Stimulated activated CD4-positive, alpha-beta T cell treated with anti-CD3 and anti-CD28 coated beads, Interleukin-2, amount 100 ng/mL, for 48 hours (primary cell): ENCODE measurements around the gene MICAL2.

Experiments used
- DNase-seq, 2 donors: peaks; one replicate each; pipeline ENCODE4 v3.0.0-alpha.2; 2020

Gene MICAL2

DNA sequence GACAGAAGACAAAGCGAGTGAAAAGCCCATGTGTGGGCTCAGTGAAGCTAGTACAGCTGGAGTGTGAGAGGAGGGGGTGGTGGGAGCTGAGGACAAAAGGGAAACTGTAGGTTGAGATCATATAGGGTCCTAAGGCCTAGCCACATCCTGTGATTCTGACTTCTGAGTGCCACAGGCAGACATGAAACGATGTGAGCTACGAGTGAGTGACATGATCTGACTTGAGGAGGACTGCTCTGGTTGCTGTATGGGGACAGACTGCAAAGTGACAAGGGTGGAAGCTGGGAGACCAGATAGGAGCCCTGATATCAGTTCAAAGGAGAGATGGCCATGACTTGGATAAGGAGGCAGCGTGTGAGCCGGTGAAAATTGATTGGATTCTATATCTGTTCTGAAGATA, 85.4 kb downstream of the MICAL2 start:
- DNase-seq = peak in 1 of 2 donors; percentile 32

DNA sequence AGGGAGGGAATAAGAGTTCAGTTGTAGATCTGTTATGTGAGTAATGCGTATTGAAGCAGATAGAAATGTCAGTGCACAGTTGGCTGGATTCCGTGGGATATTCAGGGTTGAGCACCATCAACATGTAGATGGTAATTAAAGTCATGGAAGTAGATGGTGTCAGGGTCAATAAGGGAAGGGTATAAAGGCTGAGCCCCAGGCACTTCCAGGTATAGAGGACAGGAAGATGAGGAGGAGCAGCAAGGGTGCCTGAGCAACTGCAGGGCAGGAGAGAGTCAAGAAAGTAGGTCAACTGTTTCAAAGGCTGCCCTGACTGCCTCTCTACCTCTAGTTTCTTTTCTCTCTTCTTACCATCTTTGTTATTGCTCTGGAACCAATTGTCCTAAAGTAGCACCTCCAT, 85.9 kb downstream of the MICAL2 start:
- DNase-seq = no peak

DNA sequence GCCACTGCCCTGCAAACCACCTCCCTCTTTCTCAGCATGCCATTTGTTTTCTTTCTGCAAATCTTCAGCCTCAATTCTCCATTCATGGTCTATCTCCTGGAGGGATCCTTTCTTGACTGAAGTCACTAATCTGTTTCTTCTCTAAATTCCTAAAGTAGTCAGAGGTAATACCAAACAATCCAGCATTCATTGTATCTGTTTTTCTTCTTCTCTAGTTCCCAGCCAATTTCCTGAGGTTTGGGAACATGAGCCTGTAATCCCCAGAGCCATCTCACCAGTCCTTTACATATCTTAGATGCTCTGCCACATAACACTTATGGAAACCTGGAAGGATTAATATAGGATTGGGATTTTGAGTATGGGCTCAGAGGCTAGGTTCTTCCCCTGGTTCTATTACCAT, 86.5 kb downstream of the MICAL2 start:
- DNase-seq = no peak

DNA sequence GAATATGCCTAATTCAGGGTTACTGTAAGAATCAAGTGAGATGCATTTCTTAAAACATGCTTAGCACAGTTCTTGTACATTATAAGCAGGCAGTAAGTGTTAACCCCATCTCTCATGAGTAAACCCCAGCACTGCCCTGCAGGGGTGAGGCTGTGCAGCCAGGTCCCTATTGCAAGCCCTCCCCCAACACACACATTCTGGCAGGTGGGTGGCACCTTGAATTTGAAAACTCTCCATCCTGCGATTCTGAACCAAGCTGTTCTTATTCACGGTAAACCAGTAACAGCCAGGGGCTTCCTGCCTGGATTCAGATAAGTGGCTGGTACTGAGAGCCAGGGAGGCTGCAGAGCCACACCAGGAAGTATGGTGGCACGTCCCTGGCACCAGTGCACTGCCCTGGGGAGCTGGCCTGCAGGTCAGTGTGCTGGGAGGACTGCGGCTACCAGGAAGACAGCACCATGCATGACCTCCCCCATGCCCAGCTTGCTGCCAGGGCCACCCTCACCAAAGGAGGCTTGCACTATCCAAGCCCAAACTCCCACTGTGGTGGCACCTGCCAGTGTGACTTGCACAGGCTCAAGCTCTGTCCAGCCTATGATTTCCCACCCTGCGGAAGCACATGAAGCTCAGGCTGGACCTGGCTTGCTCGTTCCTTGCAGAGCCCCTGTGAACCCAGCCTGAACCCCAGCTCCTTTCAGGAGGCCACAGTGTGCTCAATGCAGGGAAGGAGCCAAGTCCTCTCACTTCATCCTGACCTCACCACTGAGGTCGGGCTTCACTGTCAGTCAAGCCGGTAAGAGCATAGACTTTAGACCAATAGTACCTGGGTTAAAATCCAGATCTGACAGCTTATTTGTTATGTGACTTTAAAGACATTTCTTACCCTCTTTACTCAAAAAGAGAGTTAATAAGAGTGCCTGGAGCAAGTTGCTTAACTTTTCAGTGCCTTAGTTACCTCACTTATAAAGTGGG, 88.1 kb downstream of the MICAL2 start:
- no peak for DNase-seq

DNA sequence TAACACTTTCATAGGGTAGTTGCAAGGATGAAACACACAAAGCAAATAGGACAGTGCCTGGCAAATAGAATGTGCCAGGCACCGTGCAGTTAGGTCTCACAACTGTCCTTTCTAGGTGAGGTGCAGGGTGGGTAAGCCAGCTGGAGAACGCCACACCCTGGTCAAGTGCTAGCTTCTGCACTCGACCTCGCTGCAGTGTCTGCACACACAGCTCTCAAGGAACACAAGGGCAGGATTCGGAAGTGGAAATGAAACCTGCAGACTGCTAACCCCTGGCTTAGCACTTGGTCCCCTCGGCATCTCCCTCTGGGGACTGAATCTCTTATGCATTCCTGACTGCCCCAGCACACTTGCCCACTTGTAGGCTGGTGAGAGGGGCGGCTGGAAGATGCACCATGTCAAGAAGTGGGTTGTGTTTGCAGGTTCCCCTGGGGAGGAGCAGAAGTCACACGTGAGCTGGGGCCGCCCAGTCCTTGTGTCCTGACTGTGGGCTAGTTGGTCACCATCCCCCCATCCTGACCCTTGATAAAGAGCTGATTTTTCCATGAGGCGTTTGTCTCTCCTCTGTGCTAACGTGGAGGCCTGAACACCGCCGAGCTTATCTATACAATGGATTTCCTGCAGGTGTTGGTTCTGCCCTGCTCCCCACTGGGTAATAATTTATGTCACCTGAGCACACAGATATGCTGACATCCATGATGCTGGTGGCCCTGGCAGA, 89.0 kb downstream of the MICAL2 start:
- DNase-seq = no peak

DNA sequence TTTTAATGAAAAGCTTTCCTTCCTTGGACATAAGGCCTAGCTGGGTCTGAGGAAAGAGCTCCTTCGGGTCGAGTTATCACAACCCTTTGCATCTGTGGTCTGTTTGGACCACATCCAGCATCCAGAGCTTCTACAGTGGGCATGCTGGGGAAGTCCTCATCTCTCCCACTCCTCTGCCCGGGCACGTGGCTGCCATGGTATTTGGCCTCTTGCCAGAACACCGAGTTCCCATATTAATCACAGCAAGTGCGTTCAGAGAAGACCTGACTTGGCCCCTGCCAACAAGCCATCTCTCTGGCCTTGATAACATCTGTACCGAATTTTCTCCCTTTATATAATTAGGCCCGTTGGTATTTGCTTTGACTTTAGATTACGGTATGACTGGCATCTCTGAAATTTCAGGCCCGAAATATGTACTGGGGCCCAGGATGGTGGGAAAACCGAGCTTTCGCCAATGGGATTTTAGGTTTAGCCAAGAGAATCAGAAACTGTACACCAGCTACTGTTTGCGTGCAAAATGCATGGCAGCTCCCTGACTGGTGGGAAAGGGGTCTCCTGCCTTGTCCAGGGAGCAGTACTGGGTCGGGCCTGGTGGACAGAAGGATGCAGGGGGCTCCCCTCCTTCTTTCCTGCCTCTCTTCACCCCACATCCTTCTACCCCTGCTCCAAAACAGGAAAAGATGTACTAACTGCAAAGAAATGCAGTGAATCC, 90.0 kb downstream of the MICAL2 start:
- DNase-seq = peak; percentile 37 to 50

DNA sequence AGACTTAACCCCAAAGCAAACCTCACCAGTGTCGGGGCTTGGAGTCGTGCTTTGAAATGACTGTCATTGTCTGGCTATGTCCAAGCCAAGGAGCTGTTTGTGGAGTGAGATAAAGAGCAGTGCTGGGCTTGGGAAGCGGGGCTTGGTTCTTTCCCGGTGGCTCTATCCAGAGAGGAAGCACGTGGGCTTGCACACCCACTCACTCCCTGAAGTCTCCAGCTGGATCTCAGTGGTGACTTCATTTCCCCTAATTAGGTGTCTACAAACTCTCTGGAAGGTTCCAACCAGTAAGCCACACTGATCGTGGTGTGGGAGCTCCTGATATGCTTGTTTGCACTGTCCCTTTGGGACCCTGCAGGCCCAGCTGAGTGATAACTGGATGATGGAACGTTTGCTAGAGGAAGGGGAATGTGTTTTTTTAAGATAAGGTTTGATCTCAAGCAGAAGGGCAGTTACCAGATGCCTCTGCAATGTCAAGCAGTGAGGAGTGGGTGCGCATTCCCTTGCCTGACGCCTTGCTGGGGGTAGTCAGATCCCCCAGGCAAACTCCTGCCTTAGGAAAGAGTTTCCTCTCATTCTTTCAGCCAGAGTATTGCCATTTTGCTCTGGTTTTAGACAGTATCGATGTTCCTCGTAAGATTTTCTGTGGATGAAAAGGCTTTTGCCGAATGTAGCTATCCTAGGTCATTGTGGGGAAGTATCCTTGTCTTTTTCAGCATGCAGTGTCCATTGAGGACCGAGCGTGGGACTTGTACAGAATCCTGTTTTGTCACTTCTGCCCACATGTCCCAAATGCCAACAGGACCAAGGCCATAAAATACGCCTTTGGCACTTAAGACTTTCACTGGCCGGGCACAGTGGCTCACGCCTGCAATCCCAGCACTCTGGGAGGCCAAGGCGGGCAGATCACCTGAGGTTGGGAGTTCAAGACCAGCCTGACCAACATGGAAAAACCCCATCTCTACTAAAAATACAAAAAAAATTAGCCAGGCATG, 90.9 kb downstream of the MICAL2 start:
- DNase-seq = no peak

DNA sequence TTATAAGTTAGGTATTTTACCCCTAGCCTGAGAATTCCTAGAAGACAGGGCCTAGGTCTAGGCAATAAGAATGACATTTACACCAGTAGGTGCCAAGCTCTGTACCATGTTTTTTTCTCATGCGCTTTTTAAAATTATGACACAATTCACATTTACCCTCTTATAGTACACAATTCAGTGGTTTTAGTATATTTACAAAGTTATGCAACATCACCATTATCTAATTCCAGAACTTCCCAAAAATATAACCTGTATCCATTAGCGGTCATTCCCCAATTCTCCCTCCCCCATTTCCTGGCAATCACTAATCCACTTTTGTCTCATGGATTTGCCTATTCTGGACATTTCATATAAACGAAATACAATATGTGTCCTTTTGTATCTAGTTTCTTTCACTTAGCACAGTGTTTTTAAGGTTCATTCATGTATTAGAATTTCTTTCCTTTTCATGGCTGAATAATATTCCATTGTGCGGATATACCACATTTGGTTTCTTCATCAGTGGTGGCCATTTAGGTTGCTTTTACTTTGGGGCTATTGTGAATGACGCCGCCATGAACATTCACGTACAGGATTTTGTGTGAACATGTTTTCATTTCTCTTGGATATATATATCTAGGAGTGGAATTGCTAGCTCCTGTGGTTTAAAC, 92.4 kb downstream of the MICAL2 start:
- DNase-seq = no peak

DNA sequence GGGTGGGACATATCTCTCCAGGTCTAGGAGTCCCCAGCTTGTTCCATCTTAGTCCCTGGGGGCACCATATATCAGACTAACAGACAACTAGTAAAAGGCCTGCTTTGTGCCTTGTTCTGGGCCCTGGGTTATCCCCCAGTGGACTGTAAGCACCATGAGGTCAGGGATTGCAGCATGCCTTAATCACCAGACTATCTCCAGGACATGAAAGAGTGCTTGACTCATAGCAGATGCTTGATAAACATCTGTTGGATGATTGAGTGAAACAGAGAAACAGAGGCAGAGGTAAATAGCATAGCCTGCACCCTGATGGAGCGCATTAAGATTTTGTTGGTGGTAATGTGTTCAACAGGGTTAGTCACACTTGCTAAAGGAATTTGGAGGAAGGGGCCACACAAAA, 94.1 kb downstream of the MICAL2 start:
- no peak for DNase-seq

DNA sequence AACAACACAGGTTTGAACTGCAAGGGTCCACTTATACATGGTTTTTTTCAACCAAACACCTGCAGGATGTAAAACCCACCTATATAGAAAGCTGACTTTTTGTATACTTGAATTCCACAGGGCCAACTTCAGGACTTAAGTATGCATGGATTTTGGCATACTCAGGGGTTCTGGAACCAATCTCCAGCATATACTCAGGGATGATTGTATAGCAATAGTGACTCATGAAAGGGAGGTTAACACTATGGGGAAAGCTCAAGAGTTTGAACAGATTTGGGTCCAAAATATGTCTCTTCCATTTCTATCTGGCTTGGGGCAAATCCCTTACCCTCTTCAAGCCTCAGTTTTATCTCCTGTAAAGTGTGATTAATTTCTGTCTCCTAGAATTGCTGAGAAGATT, 94.9 kb downstream of the MICAL2 start:
- DNase-seq = no peak

DNA sequence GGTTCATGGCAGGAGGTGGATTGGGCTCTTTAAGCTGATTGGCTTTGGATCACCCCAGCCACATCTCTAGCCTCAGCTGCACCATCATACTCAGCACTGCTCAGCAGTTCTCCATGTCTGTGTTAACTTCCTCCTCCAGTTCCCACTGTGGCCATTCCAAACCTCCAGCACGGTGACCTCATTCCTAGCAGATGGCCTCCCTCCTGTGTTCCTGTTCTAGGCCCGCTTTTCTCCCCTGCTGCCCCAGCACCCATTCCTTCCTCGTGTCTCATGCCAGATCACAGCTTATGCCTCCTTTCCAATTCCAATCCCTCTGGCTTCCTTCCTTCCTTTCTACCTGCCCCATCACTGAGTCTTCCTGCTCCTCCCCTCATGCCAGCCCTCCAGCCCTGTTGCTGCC, 96.1 kb downstream of the MICAL2 start:
- DNase-seq = no peak

DNA sequence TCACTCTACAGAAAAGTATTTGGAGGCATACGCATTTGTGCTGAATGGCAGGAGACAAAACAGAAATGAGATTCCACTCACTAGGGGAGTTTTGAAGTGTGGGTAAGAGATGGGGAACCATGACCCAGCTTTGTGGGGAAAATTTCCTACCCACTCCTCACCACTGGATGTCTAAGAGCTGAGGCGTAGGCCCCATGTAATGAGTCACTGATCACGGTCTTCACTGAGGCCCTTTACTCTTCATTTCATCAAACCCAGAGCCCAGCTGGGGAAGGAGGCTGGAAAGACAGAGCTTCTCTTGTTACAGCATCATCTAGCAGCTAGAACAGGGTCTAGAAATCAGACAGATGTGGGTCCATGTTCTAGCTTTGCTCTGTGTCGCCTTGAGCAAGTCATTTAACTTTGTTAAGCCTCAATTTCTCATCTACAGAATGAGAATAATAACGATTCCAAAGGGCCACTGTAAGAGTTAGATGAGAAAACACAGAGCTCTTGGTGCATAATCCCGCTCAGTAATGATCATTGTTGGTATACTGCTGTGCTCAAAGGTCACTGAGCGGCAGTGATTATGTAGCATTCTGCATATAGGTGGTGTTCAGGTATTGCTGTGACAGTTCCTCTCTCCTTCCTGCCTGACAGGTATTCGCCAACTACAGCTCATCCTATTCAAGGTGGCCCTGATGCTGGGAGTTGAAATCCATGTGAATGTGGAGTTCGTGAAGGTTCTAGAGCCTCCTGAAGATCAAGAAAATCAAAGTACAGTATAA, 97.2 kb downstream of the MICAL2 start:
- DNase-seq = peak; percentile 45

DNA sequence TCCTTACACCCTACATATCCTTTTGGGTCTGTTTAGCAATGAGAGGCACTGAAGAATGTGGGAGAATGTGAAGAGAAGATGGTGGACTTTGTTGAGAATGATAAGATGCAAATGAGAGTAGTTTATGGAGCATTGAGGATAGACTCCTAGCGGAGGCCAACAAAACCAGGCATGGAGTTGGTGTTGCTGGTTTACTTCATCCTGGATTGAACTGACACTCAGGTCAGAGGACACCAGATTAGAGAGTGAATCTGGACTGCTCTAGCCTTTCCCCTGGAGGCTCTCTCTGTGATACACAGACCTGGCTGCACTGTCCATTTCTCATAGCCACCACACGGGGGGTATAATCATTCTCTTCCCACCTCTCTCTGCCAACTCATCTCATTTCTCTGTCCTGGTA, 98.7 kb downstream of the MICAL2 start:
- DNase-seq = no peak

DNA sequence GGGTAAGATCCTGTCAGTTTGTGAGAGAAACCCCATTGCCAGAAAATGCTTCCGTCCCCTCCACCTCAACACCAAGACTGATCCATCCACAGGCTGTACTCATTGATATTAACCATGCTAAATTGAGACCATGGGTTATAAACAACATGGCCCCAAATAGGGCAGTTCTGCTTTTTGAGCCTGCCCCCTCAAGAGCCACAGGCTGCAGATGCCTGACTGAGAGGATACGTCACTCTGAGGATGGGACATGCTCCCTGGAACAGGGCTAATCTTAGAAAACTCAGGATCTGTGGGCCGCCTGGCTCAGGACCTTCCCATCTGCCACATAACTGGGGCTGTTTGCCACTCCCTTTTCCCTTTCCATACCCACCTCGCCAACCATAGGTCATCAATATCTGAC, 99.8 kb downstream of the MICAL2 start:
- no peak for DNase-seq

DNA sequence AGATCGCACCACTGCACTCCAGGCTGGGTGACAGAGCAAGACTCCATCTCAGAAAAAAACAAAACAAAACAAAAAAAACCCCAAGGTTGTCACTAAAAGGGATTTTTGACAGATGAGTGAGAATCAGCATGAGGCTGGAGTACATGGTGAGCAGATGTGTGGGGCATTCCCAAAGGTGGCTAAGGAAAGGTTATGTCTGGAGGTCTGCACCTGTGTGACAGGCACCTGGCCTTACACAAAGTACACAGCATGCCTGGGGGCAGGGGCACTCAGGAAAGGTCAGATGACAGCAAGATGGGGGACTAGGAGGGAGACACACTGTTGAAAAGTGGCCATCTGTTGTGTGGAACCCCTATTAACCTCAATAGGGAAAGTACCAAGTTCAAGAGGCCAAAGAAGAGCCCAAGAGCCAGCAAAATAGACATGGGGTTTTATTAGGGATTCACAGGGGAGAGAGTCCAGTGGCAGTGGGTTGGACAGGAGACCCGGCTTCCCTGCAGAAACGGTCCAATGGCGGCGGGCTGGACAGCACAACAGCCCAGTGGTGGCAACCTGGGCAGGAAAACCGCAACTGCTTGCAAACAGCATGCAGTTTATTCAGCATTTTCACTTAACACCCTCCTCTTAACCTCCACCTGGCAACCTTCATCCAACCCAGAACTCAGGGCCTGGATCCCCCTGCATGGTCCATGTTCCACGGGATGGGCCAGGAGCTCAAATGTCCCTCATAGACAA, 101.1 kb downstream of the MICAL2 start:
- DNase-seq = no peak

DNA sequence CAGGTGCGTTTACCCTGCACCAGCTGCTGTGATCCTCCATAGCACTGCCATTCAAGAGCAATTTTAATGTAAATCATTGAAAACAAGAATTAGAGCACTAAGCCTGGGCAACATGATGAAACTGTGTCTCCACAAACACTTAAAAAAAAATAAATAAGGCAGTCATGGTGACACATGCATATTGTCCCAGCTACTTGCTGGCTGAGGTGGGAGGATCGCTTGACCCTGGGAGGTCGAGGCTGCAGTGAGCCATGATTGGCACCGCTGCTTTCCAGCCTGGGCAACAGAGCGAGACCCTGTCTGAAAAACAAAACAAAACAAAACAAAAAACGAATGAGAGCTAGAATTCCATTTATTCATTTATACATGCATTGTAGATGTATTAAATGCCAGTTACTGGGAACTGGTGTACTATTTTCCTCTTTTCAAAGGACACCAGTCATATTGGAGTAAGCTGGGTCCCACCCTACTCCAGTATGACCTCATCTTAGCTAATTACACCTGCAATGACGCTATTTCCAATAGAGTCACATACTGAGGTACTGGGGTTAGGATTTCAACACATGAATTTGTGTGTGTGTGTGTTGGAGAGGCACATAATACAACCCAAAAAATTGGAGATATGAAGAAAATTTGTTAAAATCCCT, 101.9 kb downstream of the MICAL2 start:
- no peak for DNase-seq

DNA sequence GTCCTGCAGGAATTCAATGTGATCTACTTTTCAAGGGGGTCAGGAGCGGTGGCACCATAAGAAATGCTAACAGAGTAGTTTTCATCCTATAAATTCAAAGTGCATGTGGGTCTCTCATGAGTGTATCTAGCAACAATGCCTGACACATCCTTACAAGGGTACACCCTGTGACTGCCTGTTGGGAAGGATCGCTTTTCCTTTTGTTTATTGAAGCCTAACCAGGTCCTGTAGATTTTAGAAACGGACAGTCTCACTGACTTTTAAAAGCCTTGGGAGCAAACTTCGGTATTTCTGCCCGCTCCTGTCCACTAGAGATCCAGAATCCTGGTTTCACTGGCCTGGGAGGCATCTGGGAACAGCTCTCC, 102.4 kb downstream of the MICAL2 start:
- DNase-seq = no peak

DNA sequence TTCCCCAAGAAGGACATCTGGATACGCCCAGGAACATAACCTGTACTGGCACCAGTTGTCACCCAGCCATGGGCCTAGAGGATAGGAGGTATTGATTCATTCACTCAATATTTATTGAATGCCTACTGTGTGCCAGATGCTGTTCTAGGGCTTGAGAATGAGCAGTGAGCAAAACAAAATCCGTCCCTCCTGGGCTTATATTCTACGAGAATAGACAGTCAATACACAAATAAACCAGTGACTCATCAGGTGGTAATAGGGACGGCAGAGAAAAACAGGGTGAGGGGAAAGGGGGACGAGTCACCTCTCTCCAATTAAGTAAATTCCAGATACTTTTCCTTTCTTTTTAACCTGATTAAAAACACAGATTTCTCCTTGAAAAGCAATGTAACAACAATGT, 103.5 kb downstream of the MICAL2 start:
- no peak for DNase-seq

DNA sequence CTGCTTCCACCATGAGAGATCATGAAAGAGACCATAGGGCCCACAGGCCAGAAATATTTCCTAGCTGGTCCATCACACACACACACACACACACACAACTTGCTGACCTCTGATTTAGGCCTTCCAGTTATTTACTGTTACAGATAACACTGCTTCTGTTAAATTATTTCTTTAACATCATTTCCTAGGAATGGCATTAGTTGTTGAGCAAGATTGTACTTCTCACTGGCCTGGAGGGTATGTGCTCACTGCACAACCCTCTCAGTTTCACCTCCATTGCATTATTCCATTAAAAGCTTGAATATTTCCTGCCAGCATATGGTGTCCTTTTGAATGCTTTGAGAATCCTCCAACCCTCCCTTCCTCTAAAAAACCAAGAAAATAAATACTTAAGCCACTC, 104.4 kb downstream of the MICAL2 start:
- DNase-seq = no peak

DNA sequence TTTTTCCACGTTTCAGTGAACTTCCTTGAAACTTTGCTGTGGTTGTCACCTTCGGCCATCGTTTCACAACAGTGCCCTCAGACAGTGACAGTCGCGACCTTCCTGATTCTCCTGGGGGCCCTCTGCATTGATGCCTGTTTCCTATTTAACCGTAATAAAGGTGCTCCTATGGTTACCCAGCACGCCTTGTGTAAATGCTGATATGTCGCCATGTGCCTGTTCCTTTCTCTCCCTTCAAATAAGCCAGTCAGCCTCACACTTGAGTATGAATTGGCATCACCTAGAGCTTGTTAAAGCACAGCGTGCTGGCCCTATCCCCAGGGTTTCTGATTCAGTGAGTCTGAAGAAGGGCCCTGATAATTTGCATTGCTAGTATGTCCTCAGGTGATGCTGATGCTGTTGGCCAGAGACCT, 104.8 kb downstream of the MICAL2 start:
- DNase-seq = no peak
